Measurements from ENCODE around the gene MS4A1. TPM values are rescaled to one million over a fixed set of nuclear protein-coding genes. Genes with fewer than 3 reads are reported as not detected.
"Not testable (repeated sequence)": the region's sequence is repeated elsewhere in the genome, so short reads cannot be mapped to it uniquely, and the experiment has no call there.

MS4A1 gene
- total RNA-seq, 1 experiment from 2014 or later: not detected

GRCh38 chr11:60502221-60502775 is 46.7 kb downstream of the MS4A1 start:
- no peak for DNase-seq (ENCODE audit: low read depth)

GRCh38 chr11:60504219-60504905 is 48.7 kb downstream of the MS4A1 start:
- DNase-seq (ENCODE audit: low read depth): no peak

GRCh38 chr11:60509609-60510008 is 54.0 kb downstream of the MS4A1 start:
- not testable (repeated sequence) for DNase-seq (ENCODE audit: low read depth)

- not testable (repeated sequence) for DNase-seq (ENCODE audit: low read depth)
These were observed 54.6 kb downstream of the MS4A1 start for GRCh38 chr11:60510209-60510608.

- no peak for DNase-seq (ENCODE audit: low read depth)
These were observed 55.7 kb downstream of the MS4A1 start for GRCh38 chr11:60511393-60511792.

- no peak for DNase-seq (ENCODE audit: low read depth)
These were observed 57.1 kb downstream of the MS4A1 start for GRCh38 chr11:60512651-60513225.

GRCh38 chr11:60513496-60514460 is 58.1 kb downstream of the MS4A1 start:
- no peak for DNase-seq (ENCODE audit: low read depth)

GRCh38 chr11:60515144-60515855 is 59.7 kb downstream of the MS4A1 start, which contains the start of gene MS4A13:
TSS of gene MS4A13 (plus strand) at chr11:60515392. CDS start at chr11:60518084, 2,692 bp downstream.
- no peak for DNase-seq (ENCODE audit: low read depth)

Other genes with a start within 250 kb of the MS4A1 start
- gene MS4A4E, start 212.7 kb upstream of the MS4A1 start, total RNA-seq (2014; rRNA removed; shearing (Covaris generic)): not detected in 2 replicates
- gene MS4A4A, start 175.2 kb upstream of the MS4A1 start, total RNA-seq (2014; rRNA removed; shearing (Covaris generic)): not detected in 2 replicates
- gene MS4A6E, start 128.6 kb upstream of the MS4A1 start, total RNA-seq (2014; rRNA removed; shearing (Covaris generic)): not detected in 2 replicates
- gene MS4A7, start 77.3 kb upstream of the MS4A1 start, total RNA-seq (2014; rRNA removed; shearing (Covaris generic)): not detected in 2 replicates
- not detected in 2 replicates for gene MS4A14, start 59.4 kb upstream of the MS4A1 start, total RNA-seq (2014; rRNA removed; shearing (Covaris generic))
- not detected in 2 replicates for gene MS4A5, start 26.3 kb upstream of the MS4A1 start, total RNA-seq (2014; rRNA removed; shearing (Covaris generic))
- not detected in 2 replicates for gene MS4A12, start 36.9 kb downstream of the MS4A1 start, total RNA-seq (2014; rRNA removed; shearing (Covaris generic))
- not detected in 2 replicates for gene MS4A13, start 59.5 kb downstream of the MS4A1 start, total RNA-seq (2014; rRNA removed; shearing (Covaris generic))
- gene MS4A8, start 243.8 kb downstream of the MS4A1 start, total RNA-seq (2014; rRNA removed; shearing (Covaris generic)): not detected in 2 replicates